ENCODE data around the gene SLITRK6.
"Not testable (repeated sequence)": the region's sequence is repeated elsewhere in the genome, so short reads cannot be mapped to it uniquely, and the experiment has no call there.

Gene SLITRK6, protein sequence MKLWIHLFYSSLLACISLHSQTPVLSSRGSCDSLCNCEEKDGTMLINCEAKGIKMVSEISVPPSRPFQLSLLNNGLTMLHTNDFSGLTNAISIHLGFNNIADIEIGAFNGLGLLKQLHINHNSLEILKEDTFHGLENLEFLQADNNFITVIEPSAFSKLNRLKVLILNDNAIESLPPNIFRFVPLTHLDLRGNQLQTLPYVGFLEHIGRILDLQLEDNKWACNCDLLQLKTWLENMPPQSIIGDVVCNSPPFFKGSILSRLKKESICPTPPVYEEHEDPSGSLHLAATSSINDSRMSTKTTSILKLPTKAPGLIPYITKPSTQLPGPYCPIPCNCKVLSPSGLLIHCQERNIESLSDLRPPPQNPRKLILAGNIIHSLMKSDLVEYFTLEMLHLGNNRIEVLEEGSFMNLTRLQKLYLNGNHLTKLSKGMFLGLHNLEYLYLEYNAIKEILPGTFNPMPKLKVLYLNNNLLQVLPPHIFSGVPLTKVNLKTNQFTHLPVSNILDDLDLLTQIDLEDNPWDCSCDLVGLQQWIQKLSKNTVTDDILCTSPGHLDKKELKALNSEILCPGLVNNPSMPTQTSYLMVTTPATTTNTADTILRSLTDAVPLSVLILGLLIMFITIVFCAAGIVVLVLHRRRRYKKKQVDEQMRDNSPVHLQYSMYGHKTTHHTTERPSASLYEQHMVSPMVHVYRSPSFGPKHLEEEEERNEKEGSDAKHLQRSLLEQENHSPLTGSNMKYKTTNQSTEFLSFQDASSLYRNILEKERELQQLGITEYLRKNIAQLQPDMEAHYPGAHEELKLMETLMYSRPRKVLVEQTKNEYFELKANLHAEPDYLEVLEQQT

DNA sequence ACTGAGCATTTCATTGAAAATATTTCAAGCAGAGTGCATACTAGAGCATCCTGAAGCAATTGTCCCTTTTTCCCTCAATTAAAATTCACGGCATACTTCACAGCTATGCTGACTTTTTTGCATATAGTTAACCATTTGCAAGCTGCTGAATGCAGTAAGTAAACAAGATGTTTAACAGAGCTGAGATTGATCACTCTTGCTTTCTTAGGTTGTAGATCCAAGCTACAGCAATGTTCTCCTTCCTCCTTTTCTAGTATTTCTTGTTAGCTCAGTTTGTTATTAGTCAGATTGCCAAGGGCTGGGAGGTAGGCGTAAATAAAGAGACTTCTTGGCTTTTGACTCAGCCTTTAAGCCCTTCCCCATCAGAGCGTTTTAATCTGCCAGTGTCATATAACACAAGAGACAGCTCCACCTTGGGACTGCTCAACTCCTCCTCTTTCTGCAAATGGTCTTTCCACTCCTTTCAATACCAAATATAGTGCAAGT is at the start of gene SLITRK6:
TSS of gene SLITRK6 (minus strand) at position 323 of the 486 bp plus-strand sequence. CDS start 2,911 bp downstream, outside the sequence.
- no peak for DNase-seq

DNA sequence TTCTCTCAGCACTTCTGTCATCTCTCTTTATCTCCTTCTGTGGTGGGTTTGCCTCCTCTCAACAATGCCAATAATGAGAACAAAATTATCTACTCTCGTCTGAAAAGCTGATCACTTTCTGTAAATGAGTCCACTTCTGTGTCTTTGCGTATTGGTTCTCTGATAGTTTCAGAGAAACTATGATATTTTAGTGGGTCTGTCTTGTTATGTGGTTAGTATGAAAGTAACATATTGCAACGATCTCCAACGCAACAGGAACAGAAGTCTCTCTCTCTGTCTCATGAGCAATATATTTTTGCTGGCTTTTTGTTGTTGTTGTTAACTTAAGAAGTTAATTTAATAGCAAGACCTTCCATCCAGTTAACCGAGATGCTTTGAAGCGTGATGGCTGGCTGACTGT is 47.8 kb upstream of the SLITRK6 start:
- DNase-seq: no peak

DNA sequence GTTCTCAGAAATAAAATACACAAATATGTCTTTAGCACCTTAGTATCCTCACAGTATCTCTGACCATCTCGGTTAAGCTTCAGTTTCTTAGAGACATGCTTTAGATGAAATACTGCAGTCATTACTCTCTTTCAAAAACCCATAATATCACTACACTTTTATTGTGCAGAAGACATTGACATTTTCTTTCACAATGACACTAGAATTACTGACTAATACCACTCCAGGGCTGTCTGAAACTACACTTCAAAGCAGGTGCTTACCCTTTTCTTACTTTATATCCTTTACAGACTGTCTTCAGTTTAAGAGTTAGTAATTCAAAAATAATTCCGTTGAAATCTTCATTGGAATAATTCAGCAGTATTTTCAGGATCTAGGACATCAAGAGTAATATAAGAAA is 42.2 kb upstream of the SLITRK6 start:
- no peak for DNase-seq

DNA sequence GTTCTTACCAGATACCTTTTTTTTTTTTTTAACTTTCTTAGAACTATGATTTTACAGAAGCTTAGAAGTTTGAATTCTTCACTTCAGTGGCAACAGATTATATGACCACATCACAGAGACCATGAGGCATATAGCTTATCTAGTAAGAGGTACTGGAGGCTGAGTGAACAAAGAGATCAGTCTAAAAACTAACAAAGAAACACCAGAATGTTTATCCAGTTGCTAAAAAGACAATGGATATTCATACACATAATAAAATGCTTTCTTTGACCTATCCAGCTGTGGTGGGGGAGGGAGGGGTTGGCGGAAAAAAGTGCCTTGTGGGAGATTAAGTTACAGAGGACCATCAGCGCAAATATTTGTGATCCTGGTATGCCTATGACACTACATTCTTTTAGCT is 34.7 kb upstream of the SLITRK6 start:
- no peak for DNase-seq

DNA sequence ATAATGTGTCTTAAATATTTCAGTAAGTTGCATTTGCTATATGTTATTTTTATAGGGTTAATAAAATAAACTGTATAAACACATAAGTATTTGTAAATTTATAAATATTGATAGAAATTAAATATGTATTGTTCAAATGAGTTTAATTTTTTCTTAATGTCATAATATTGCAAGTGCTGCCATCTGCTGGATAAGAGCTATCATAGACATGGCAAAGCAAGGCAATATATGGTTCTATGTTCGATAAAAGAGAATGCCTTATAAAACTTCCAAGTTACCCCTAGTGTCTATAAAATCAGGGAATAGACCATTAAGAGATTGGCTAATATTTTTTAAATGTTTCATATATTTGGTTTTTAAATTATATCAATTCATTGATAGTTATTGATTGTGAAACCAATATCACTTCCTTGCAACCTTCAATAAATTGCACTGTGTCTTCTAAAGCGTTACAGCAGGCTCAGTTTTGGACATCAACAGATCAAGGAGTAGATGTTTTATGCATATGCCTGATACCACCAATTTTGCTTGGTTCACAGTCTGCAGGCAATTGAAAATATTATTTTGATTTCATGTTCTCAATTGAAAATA is 29.0 kb upstream of the SLITRK6 start:
- no peak for DNase-seq

DNA sequence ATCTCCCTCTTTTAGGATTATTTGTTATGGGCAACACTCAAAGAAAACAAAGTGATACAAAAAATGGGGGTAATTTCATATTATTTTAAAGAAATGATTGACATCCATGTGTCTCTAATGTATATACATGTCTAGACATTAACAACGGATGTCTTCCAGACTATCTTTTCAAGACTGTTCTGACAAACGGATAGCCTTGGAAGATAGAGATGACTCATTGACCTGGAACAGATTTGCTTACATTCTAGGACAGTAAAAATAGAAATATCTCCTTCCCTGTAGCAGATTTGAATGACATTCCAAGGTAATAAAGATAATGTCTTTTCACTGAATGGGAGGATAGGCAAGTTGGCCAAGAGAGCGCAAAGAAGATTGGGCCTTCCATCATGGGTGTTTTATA is 26.2 kb upstream of the SLITRK6 start:
- no peak for DNase-seq

DNA sequence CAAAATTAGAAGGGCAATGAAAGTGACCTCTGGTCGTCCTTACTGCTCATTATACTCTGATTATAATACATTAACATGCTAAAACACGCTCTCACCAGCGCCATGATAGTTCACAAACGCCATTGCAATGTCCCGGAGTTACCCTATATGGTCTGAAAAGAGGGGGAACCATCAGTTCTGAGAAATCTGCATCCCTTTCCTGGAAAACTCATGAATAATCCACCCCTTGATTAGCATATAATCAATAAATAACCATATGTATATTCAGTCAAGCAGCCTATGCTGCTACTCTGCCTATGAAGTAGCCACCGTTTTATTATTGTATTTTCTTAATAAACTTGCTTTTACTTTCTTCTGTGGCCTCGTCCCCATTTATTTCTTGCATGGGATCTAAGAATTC is 24.6 kb upstream of the SLITRK6 start:
- DNase-seq: no peak

DNA sequence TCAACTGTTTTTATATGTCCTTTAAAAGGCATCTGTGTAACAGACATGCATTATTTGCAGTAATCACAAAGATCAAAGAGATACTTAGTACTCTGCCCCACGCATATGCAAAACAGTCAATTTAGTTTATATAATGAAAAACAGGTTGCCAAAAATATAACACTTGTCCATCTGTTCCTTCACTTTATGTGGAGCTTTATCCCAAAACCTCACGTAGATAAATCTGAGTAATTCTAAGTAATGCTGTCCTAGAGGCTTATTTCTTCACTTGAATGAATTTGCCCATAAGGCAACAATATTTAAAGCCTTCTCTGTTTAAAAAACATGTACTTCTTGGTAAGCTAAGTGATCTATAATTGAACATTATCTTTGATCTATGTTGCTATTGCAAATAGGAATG is 20.3 kb upstream of the SLITRK6 start:
- no peak for DNase-seq

DNA sequence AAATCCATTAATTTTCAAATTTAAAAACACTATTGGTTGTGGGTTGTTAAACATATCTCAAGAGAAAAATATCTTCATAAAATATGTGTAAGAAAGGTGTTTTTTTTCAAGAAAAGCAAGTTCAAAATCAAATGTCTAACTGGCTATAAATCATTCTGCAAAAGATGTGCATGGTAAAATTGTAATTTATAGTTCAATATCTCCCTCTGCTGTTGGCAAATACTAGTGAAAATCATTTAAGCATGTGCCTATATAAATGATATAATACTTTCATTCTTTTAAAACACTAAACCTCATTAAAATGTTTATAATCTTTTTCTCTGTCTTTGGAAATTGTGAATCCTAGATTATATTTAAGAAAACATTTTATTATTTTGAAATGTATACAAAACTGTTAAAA is 17.2 kb upstream of the SLITRK6 start:
- DNase-seq: no peak

DNA sequence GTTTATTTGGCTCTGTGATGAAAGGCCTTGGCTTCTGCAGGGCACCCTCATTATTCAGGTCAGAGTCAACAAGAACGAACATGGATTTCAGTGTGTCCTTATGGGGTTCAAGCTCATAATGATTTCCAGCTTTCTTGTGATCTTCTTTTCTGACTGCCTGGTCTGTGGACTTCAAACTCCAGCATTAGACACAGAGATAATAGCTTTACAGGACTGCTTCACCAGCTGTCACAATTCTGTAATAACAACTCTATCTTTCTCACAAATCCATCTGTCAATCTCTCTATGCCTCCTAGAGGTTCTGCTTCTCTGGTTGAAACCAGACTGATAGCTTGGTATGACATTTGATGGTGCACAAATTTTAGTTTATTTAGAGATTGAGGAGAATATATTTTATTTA is 13.1 kb upstream of the SLITRK6 start:
- DNase-seq: no peak

DNA sequence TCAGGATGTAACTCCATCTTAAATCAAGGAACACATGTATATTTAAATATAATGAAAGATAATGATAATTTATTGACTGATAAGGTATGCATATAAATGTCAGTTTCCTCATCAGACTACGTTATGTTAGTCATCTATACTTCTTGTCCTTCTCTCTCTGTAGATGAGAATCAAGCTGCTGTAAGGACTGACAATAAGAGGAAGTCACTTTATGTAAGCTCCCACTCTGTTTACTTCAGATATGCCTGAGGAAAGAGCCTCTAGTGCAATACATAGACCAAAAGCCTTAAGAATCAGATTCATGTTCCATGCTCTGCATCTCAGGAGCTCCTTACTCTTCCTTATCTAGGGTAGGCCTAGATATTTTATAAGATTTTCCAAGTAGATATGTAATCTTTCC is 9.6 kb upstream of the SLITRK6 start:
- no peak for DNase-seq

DNA sequence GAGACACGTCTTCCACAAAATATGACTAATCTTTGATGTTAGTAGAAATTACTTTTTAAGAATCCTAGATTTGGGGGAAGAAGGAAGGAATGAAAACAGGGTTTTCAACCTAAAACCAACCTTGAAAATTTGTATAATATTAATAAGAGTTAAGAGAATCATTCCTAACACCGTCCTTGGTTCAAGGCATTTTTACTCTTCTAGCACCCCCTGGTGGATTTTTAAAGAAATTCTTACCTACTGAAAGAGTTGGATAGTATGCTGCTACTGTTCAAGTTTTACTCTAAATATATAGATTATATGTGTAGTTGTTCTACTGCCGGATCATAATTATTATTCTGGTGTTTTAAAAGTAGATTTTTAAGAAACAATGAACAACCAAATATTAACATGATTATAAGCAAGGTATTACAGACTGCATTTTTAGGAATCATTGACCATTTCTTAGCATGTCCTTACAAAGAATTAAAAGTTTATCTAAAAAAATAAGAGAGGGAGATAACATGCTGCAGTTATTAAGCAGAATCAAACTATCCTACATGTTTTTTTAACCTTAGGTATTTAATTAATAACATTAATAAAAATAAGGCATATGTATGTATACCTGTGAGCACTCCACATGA is 7.4 kb upstream of the SLITRK6 start:
- DNase-seq: peak; percentile 4

DNA sequence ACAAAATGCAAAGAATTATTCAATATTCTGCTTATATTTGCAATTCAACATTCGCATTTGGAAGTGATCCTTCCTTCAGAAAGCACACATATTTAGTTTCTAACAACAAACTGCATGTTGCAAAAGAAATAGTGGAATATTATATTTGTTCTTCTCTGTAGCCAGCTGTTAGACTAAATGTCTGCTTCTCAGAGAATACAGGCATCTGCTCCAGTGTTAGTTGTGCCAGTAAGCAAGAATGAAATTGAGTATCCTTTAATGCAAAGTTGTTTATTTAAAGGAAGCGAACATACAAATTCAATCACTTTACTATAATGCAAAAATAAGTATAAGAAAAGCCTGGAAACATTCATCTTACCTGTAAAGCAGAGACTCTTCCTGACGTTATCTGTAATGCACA is 663 bp downstream of the SLITRK6 start:
- no peak for DNase-seq

DNA sequence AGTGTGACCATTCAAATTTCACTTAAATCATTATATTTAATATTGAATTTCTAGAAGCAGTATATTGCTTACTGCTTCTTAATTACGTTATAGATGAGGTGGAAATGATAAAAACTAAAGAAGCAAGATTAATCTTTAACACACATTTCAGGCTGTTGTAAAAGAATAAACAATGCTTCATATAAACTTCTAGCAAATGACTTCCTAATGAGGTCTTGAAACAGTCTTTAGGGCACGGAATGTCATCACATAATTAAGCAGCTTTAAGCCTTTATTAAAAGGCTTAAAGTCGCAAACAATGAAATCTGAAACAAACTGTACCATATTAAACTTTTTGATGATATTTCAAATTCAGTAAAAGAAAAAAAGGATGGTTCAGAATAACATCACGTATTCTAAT is 1.9 kb downstream of the SLITRK6 start:
- no peak for DNase-seq

DNA sequence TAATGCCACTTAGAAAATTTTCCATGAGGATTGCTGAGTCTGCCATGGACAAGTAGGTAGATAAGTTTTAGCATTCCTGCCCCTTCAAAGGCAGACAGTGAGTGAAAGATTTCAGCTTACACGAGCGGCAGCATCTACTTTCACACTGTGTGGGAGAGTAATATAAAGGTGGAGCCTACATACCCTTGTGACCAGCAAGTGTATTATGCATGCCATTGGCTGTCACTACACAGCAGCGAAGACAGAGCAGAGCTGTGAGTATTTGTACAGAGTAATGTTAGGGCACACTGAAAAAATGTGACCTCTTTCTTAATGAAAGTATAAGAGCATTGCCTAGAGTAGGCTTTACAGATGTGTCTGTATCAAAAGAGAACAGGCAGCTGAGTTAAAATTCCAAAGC is 14.0 kb downstream of the SLITRK6 start:
- no peak for DNase-seq

DNA sequence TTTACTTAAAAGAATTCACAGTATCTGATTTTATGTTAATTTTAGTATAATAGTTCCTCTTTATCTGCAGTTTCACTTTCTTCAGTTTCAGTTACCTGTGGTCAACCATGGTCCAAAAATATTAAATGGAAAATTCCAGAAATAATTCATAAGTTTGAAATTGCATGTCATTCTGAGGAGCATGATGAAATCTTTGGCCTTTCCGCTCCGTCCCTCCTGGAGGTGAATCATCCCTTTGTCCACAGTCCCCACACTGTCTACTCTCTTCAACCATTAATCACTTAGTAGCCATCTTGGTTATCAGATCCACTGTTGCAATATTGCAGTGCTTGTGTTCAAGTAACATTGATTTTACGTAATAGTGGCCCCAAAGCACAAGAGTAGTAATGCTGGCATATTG is 26.9 kb downstream of the SLITRK6 start:
- no peak for DNase-seq

DNA sequence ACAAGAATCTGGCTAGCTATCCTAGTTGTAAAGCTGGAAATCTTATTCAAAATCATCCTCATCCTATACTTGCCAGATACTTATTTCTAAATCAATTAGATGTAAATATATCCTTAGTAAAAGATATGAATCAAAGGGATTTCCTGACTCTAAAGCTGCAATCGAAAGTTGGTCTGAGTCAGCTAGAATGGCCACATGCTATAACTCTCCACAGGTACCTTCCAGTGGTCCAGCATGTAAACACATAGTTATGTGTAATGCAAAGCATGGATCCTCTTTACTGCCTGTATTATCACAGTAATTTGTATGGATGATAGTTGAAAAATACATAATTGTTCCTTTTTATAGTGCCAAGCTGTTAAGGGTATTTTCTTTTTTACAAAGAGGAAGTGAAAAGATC is 27.4 kb downstream of the SLITRK6 start:
- DNase-seq: no peak

DNA sequence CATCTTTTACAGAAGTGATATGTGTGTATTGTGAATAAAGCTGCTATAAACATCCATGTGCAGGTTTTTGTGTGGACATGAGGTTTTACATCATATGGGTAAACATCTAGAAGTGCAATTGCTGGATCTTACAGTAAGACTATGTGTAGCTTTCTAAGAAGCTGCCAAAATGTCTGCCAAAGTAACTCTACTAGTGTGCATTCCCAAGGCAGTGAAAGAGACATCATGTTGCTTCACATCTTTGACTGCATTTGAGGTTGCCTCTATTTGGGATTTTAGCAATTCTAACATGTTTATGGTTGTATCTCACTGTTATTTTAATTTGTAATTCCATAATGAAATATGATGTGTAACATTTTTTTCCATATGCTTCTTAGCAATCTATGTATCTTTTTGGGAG is 30.3 kb downstream of the SLITRK6 start:
- DNase-seq: no peak

DNA sequence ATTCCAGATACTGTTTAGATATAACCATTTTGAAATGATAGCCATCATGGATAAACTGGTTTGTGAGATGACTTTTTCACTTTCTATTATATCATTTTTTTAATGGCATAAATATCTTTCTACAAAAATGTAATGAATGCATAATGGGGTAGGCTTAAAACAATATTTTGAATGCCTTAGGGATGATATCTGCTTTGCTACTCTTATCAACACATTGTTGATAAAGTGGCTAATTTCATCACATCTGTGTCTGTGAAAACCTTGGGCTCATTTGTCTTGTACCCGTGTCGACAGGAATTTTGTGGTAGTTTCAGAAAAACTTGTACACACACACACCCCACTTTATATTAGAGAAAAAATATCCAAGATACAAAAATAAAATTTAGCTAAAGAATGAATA is 44.1 kb downstream of the SLITRK6 start:
- no peak for DNase-seq

DNA sequence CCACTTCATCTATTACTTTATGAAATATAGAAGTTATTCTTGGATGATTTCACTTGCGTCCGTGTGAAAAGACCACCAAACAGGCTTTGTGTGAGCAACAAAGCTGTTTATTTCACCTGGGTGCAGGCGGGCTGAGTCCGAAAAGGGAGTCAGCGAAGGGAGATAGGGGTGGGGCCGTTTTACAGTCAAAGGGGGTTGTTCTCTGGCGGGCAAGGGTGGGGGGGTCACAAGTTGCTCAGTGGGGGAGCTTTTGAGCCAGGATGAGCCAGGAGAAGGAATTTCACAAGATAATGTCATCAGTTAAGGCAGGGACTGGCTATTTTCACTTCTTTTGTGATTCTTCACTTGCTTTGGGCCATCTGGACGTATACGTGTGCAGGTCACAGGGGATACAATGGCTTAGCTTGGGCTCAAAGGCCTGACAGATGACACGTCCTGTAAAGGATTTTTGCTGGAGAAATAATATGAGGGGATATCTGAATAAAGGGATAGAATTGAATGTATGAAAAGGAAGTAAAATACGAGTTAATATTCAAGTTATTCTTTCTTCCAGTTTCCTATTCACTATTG is 55.9 kb downstream of the SLITRK6 start:
- not testable (repeated sequence) for DNase-seq

Data from DMS 273 treated with DMSO at 0.1 percent for 48 hours (cell line).